MCF 10A (cell line): ENCODE results near the gene C1GALT1. TPM values are rescaled to one million over a fixed set of nuclear protein-coding genes. Genes with fewer than 3 reads are reported as not detected.

Experiments
- BruUV-seq: library from RNA; stranded (reverse); fragments of 400-500 nt; replicated peaks from 2 replicates; lab custom pipeline; 2021; lab: Mats Ljungman, UMichigan
- CTCF ChIA-PET: fragments of 300-600 bp; sonication (Branson Sonifier 250); formaldehyde crosslinking; extraction: SDS; loops from one replicate; lab custom pipeline; 2021; ENCODE audit warnings: antibody characterized with exemption, inconsistent platforms; lab: Yijun Ruan, JAX
- POLR2A ChIA-PET: fragments of 300-600, 350-650 bp; sonication (Branson Sonifier 250); formaldehyde crosslinking; extraction: SDS; loops from one replicate; lab custom pipeline; 2020; ENCODE audit warnings: antibody characterized with exemption, inconsistent platforms; lab: Yijun Ruan, JAX
- DNase-seq: peaks from one replicate; pipeline ENCODE4 v3.0.0-alpha.2; 2018; ENCODE audit not compliant: unreplicated experiment
- H3K27ac Mint-ChIP-seq: one replicate; pipeline ENCODE4 v1.8.0; 2022; ENCODE audit warnings: mild to moderate bottlenecking, low read depth, mixed read lengths; ENCODE audit not compliant: unreplicated experiment
- H3K27me3 Mint-ChIP-seq: one replicate; pipeline ENCODE4 v1.8.0; 2022; ENCODE audit warnings: mixed read lengths; ENCODE audit not compliant: insufficient read depth, unreplicated experiment
- H3K36me3 Mint-ChIP-seq: one replicate; pipeline ENCODE4 v1.8.0; 2022; ENCODE audit warnings: mild to moderate bottlenecking, moderate library complexity, mixed read lengths; ENCODE audit not compliant: insufficient read depth, unreplicated experiment
- H3K4me1 Mint-ChIP-seq: one replicate; pipeline ENCODE4 v1.8.0; 2022; ENCODE audit warnings: mixed read lengths; ENCODE audit not compliant: insufficient read depth, unreplicated experiment
- H3K4me3 Mint-ChIP-seq: one replicate; pipeline ENCODE4 v1.8.0; 2022; ENCODE audit warnings: mild to moderate bottlenecking, moderate library complexity, mixed read lengths; ENCODE audit not compliant: unreplicated experiment
- H3K9me3 Mint-ChIP-seq: one replicate; pipeline ENCODE4 v1.8.0; 2022; ENCODE audit warnings: mixed read lengths; ENCODE audit not compliant: unreplicated experiment
- CTCF ChIP-seq: fragments of 200-600 bp; IDR thresholded peaks from one replicate; pipeline ENCODE4 v1.8.0; 2022; ENCODE audit warnings: antibody characterized with exemption, mild to moderate bottlenecking; ENCODE audit not compliant: unreplicated experiment
- intact Hi-C: fragments of 100-400 bp; cut with micrococcal nuclease; formaldehyde crosslinking; loops from 2 replicates; pipeline ENCODE4 v1.14.1; 2022
- total RNA-seq: library from RNA; stranded (reverse); gene quantifications from 2 replicates; pipeline ENCODE4 v1.2.3, GENCODE V29; 2022

Gene C1GALT1
- total RNA-seq, 1 experiment from 2014 or later = 30.9 TPM

- Mint-ChIP-seq H3K4me3 (no peak overlapping the region), H3K27me3 (no peaks in the 10 kb centered on the region), H3K9me3 (no peaks in the 10 kb centered on the region), H3K36me3 (peaks cover 23% of the 10 kb centered on the region), H3K27ac (no peak overlapping the region), H3K4me1 (no peaks in the 10 kb centered on the region)
- no peak for TF ChIP-seq CTCF
- BruUV-seq = no TSS peak
- ChIA-PET POLR2A (interaction anchor here (1.3 kb wide), 1 partner anchor 13 kb away, joined by 4 read pairs; no protein-coding TSS in a partner anchor), CTCF (no interaction called here)
- intact Hi-C loops = no loop called here
- DNase-seq = no peak
Observed at GRCh38 chr7:7251742-7252141, 69.4 kb downstream of the C1GALT1 start.

- BruUV-seq = no TSS peak
- POLR2A ChIA-PET = no interaction called here
Observed at GRCh38 chr7:7254319-7254718, 72.0 kb downstream of the C1GALT1 start.

GRCh38 chr7:7254908-7255307 is 72.6 kb downstream of the C1GALT1 start:
- H3K27ac Mint-ChIP-seq = no peak overlapping the region
- no peaks in the 10 kb centered on the region for H3K4me1 Mint-ChIP-seq
- H3K36me3 Mint-ChIP-seq = peaks cover 24% of the 10 kb centered on the region
- ChIA-PET CTCF (no interaction called here), POLR2A (no interaction called here)
- BruUV-seq = no TSS peak
- no peak overlapping the region for H3K4me3 Mint-ChIP-seq
- H3K9me3 Mint-ChIP-seq = no peaks in the 10 kb centered on the region
- intact Hi-C loops = loop anchor here (5.0 kb wide), 1 partner anchor 73 kb away; the partner anchor contains the start of gene C1GALT1
- H3K27me3 Mint-ChIP-seq = no peaks in the 10 kb centered on the region
- no peak for TF ChIP-seq CTCF
- DNase-seq = no peak

More at GRCh38 chr7:7254319-7254718, 72.0 kb downstream of the C1GALT1 start:
- TF ChIP-seq CTCF = no peak
- no peak overlapping the region for H3K4me3 Mint-ChIP-seq
- CTCF ChIA-PET = no interaction called here
- H3K9me3 Mint-ChIP-seq = no peaks in the 10 kb centered on the region
- H3K27ac Mint-ChIP-seq = no peak overlapping the region
- H3K4me1 Mint-ChIP-seq = no peaks in the 10 kb centered on the region
- intact Hi-C loops = no loop called here
- DNase-seq = no peak
- no peaks in the 10 kb centered on the region for H3K27me3 Mint-ChIP-seq
- peaks cover 24% of the 10 kb centered on the region for H3K36me3 Mint-ChIP-seq

GRCh38 chr7:7256731-7257274 is 74.5 kb downstream of the C1GALT1 start:
- no peak for DNase-seq
- ChIA-PET POLR2A (no interaction called here), CTCF (no interaction called here)
- no peak overlapping the region for H3K27ac Mint-ChIP-seq
- intact Hi-C loops = loop anchor here (5.0 kb wide), 1 partner anchor 75 kb away; the partner anchor contains the start of gene C1GALT1
- no peak overlapping the region for H3K4me3 Mint-ChIP-seq
- H3K4me1 Mint-ChIP-seq = no peaks in the 10 kb centered on the region
- no peak for TF ChIP-seq CTCF
- H3K9me3 Mint-ChIP-seq = no peaks in the 10 kb centered on the region
- no peaks in the 10 kb centered on the region for H3K27me3 Mint-ChIP-seq
- H3K36me3 Mint-ChIP-seq = peaks cover 19% of the 10 kb centered on the region
- no TSS peak for BruUV-seq
